Uterus (tissue), 4 donors: ENCODE measurements around the gene AAK1. TPM values are rescaled to one million over a fixed set of nuclear protein-coding genes. Genes with fewer than 3 reads are reported as not detected.

Experiments used
- DNase-seq, 2 donors: peaks; one replicate each; pipeline ENCODE4 v3.0.0-alpha.2; 2019 to 2020
- H3K27ac ChIP-seq, 2 donors: fragments of 200-600 bp; sonication (generic); 1 replicate in 1 of 2; 2 replicates in 1 of 2; pipeline ENCODE4 v1.5.1; 2016 to 2018
- H3K27me3 ChIP-seq, 2 donors: fragments of 200-600 bp; sonication (generic); one replicate each; pipeline ENCODE4 v1.5.1; 2018 to 2019; ENCODE audit warnings: control low read depth in 1 of 2
- H3K36me3 ChIP-seq, 2 donors: fragments of 200-600 bp; sonication (generic); one replicate each; pipeline ENCODE4 v1.5.1; 2019; ENCODE audit warnings: control low read depth in 1 of 2
- H3K4me1 ChIP-seq, 2 donors: fragments of 200-600 bp; sonication (generic); one replicate each; pipeline ENCODE4 v1.5.1; 2018 to 2019; ENCODE audit warnings: control low read depth in 1 of 2
- H3K4me3 ChIP-seq, 2 donors: fragments of 200-600 bp; sonication (generic); 1 replicate in 1 of 2; 2 replicates in 1 of 2; pipeline ENCODE4 v1.5.1; 2018 to 2019; ENCODE audit warnings: mild to moderate bottlenecking in 1 of 2
- H3K9me3 ChIP-seq, 2 donors: fragments of 200-600 bp; sonication (generic); one replicate each; pipeline ENCODE4 v1.5.1; 2019; ENCODE audit warnings: control low read depth in 1 of 2
- CTCF ChIP-seq, 4 experiments: fragments of 200-600 bp in 2 of 4; fragments of 450-650 bp in 2 of 4; sonication (generic) in 2 of 4; IDR thresholded peaks; one replicate each; pipeline ENCODE4 v1.5.1; 2016 to 2019; ENCODE audit warnings: antibody characterized with exemption in 4 of 4, mild to moderate bottlenecking in 2 of 4, moderate library complexity in 1 of 4
- POLR2A ChIP-seq, 2 donors: fragments of 450-650 bp; IDR thresholded peaks; one replicate each; pipeline ENCODE4 v1.6.1; 2016; ENCODE audit warnings: antibody characterized with exemption in 2 of 2, mild to moderate bottlenecking in 1 of 2, moderate library complexity in 1 of 2
- intact Hi-C: fragments of 100-400 bp; cut with DNase I; formaldehyde crosslinking; loops from one replicate; pipeline ENCODE4 v1.15.1; 2023; ENCODE audit warnings: low total_unique reads
- total RNA-seq, 4 donors: library from RNA; depleted of rRNA in 3 of 4; stranded (reverse); fragments of >200 nt in 3 of 4; gene quantifications; one replicate each; pipeline versions ENCODE4 v1.1.0 to v1.2.4, GENCODE V29; 2014 to 2023
- donor health status: DM: yes; HTN: yes; CAD: no.

AAK1 gene
- total RNA-seq, 4 donors from 2014 or later, result 13.1 to 66.3 (median 32.5) TPM

GRCh38 chr2:69535817-69536241 is 107.7 kb downstream of the AAK1 start:
- Histone ChIP-seq H3K27me3 (no peaks in the 10 kb centered on the region), H3K36me3 (no peaks in the 10 kb centered on the region), H3K4me1 (no peaks in the 10 kb centered on the region), H3K27ac (no peak overlapping the region), H3K9me3 (no peaks in the 10 kb centered on the region), H3K4me3 (no peak overlapping the region)
- no peak for TF ChIP-seq CTCF (IDR thresholded peaks at IDR 0.05)
- no peak for TF ChIP-seq POLR2A (IDR thresholded peaks at IDR 0.05)
- no peak for DNase-seq
- intact Hi-C loops, result no loop called here

GRCh38 chr2:69531186-69531585 is 112.4 kb downstream of the AAK1 start:
- no peaks in the 10 kb centered on the region for H3K36me3 ChIP-seq
- no peaks in the 10 kb centered on the region for H3K9me3 ChIP-seq
- no peak for TF ChIP-seq CTCF (IDR thresholded peaks at IDR 0.05)
- TF ChIP-seq POLR2A (IDR thresholded peaks at IDR 0.05), result no peak
- H3K4me3 ChIP-seq, result no peak overlapping the region
- intact Hi-C loops, result no loop called here
- H3K27ac ChIP-seq, result no peak overlapping the region
- H3K27me3 ChIP-seq, result no peaks in the 10 kb centered on the region
- DNase-seq, result no peak
- no peaks in the 10 kb centered on the region for H3K4me1 ChIP-seq

- Histone ChIP-seq H3K4me1 (no peaks in the 10 kb centered on the region), H3K27ac (no peak overlapping the region), H3K27me3 (no peaks in the 10 kb centered on the region), H3K36me3 (no peaks in the 10 kb centered on the region), H3K9me3 (no peaks in the 10 kb centered on the region), H3K4me3 (no peak overlapping the region)
- no peak for DNase-seq
- intact Hi-C loops, result no loop called here
- TF ChIP-seq POLR2A (IDR thresholded peaks at IDR 0.05) (no peak), CTCF (IDR thresholded peaks at IDR 0.05) (no peak)
Observed at GRCh38 chr2:69529480-69529879, 114.1 kb downstream of the AAK1 start.

- no peak for TF ChIP-seq CTCF (IDR thresholded peaks at IDR 0.05)
- TF ChIP-seq POLR2A (IDR thresholded peaks at IDR 0.05), result no peak
- intact Hi-C loops, result no loop called here
- H3K4me1 ChIP-seq, result no peaks in the 10 kb centered on the region
- no peaks in the 10 kb centered on the region for H3K27me3 ChIP-seq
- DNase-seq, result no peak
- H3K27ac ChIP-seq, result no peak overlapping the region
- no peaks in the 10 kb centered on the region for H3K9me3 ChIP-seq
- H3K4me3 ChIP-seq, result no peak overlapping the region
- no peaks in the 10 kb centered on the region for H3K36me3 ChIP-seq
Observed at GRCh38 chr2:69525261-69525660, 118.3 kb downstream of the AAK1 start.

- Histone ChIP-seq H3K27me3 (no peaks in the 10 kb centered on the region), H3K36me3 (no peaks in the 10 kb centered on the region), H3K4me3 (no peak overlapping the region), H3K27ac (no peak overlapping the region), H3K9me3 (no peaks in the 10 kb centered on the region), H3K4me1 (no peaks in the 10 kb centered on the region)
- DNase-seq, result no peak
- no peak for TF ChIP-seq CTCF (IDR thresholded peaks at IDR 0.05)
- TF ChIP-seq POLR2A (IDR thresholded peaks at IDR 0.05), result no peak
- intact Hi-C loops, result no loop called here
Observed at GRCh38 chr2:69524799-69525198, 118.7 kb downstream of the AAK1 start.
